HEK293 (cell line): ENCODE data around the gene BCL11A.
A peak's percentile ranks its signal among the peaks of the same experiment; 100 is the strongest.

Source experiments
- CTCF ChIA-PET: fragments of 350-600 bp; formaldehyde crosslinking; extraction: SDS; loops from one replicate; lab custom pipeline; 2021; ENCODE audit warnings: antibody characterized with exemption; lab: Yijun Ruan, JAX
- POLR2A ChIA-PET: fragments of 300-600 bp; formaldehyde crosslinking; extraction: SDS; loops from one replicate; lab custom pipeline; 2020; ENCODE audit warnings: antibody characterized with exemption, inconsistent platforms; lab: Yijun Ruan, JAX
- H3K27ac ChIP-seq: fragments of 200-500 bp; sonication (Bioruptor generic); 2 replicates; pipeline ENCODE4 v1.5.1; 2014; ENCODE audit warnings: low read depth, low read length, control low read depth, inconsistent platforms; ENCODE audit errors: extremely low read depth
- H3K36me3 ChIP-seq, 2 experiments: fragments of 200-500 bp in 1 of 2; sonication (Bioruptor generic) in 1 of 2; 1 replicate in 1 of 2; 2 replicates in 1 of 2; pipeline ENCODE4 v1.5.1; 2014 to 2017; ENCODE audit warnings: inconsistent platforms in 2 of 2, low read length in 2 of 2; ENCODE audit not compliant: control insufficient read depth in 2 of 2, insufficient read depth in 1 of 2
- H3K4me1 ChIP-seq: fragments of 200-500 bp; sonication (Bioruptor generic); 2 replicates; pipeline ENCODE4 v1.5.1; 2014; ENCODE audit warnings: mild to moderate bottlenecking, low read length, inconsistent platforms; ENCODE audit not compliant: control insufficient read depth, insufficient read depth
- H3K4me3 ChIP-seq: 2 replicates; pipeline ENCODE4 v1.5.1; 2011; ENCODE audit warnings: low read depth, mild to moderate bottlenecking, control low read depth, low read length, moderate library complexity
- H3K9me3 ChIP-seq: fragments of 200-500 bp; sonication (Bioruptor generic); 2 replicates; pipeline ENCODE4 v1.5.1; 2014; ENCODE audit warnings: low read depth, low read length, inconsistent platforms; ENCODE audit not compliant: control insufficient read depth, insufficient read depth
- EGR2 ChIP-seq: fragments of 450-650 bp; formaldehyde crosslinking; IDR thresholded peaks from 2 replicates; pipeline ENCODE4 v1.5.1; 2016; ENCODE audit warnings: low read depth, missing biosample characterization, missing genetic modification characterization
- GLIS1 ChIP-seq: fragments of 450-650 bp; formaldehyde crosslinking; IDR thresholded peaks from 2 replicates; pipeline ENCODE4 v1.5.1; 2016; ENCODE audit warnings: missing biosample characterization, missing genetic modification characterization
- GLIS2 ChIP-seq: fragments of 450-650 bp; formaldehyde crosslinking; IDR thresholded peaks from 2 replicates; pipeline ENCODE4 v1.5.1; 2016; ENCODE audit warnings: missing biosample characterization, missing genetic modification characterization
- KLF9 ChIP-seq: fragments of 450-650 bp; formaldehyde crosslinking; IDR thresholded peaks from 2 replicates; pipeline ENCODE4 v1.5.1; 2016; ENCODE audit warnings: missing biosample characterization, missing genetic modification characterization, low read depth
- RBAK ChIP-seq: fragments of 450-650 bp; formaldehyde crosslinking; IDR thresholded peaks from 2 replicates; pipeline ENCODE4 v1.5.1; 2016; ENCODE audit warnings: missing biosample characterization, missing genetic modification characterization
- WT1 ChIP-seq: fragments of 450-650 bp; formaldehyde crosslinking; IDR thresholded peaks from 2 replicates; pipeline ENCODE4 v1.5.1; 2016; ENCODE audit warnings: missing biosample characterization, missing genetic modification characterization
- YY2 ChIP-seq: fragments of 450-650 bp; formaldehyde crosslinking; IDR thresholded peaks from 2 replicates; pipeline ENCODE4 v1.5.1; 2016; ENCODE audit warnings: missing biosample characterization, missing genetic modification characterization
- ZBTB21 ChIP-seq: fragments of 450-650 bp; formaldehyde crosslinking; IDR thresholded peaks from 2 replicates; pipeline ENCODE4 v1.5.1; 2017; ENCODE audit warnings: missing biosample characterization, missing genetic modification characterization
- ZFP41 ChIP-seq: fragments of 450-650 bp; formaldehyde crosslinking; IDR thresholded peaks from 2 replicates; pipeline ENCODE4 v1.5.1; 2016; ENCODE audit warnings: missing biosample characterization, missing genetic modification characterization, borderline replicate concordance
- ZIC2 ChIP-seq: fragments of 450-650 bp; formaldehyde crosslinking; IDR thresholded peaks from 2 replicates; pipeline ENCODE4 v1.5.1; 2016; ENCODE audit warnings: missing biosample characterization, missing genetic modification characterization
- ZNF133 ChIP-seq: fragments of 450-650 bp; formaldehyde crosslinking; IDR thresholded peaks from 2 replicates; pipeline ENCODE4 v1.5.1; 2016; ENCODE audit warnings: missing biosample characterization, missing genetic modification characterization
- ZNF157 ChIP-seq: fragments of 450-650 bp; formaldehyde crosslinking; IDR thresholded peaks from 2 replicates; pipeline ENCODE4 v1.5.1; 2016; ENCODE audit warnings: missing biosample characterization, missing genetic modification characterization
- ZNF169 ChIP-seq: fragments of 450-650 bp; formaldehyde crosslinking; IDR thresholded peaks from 2 replicates; pipeline ENCODE4 v1.5.1; 2016; ENCODE audit warnings: missing biosample characterization, missing genetic modification characterization
- ZNF175 ChIP-seq: fragments of 450-650 bp; formaldehyde crosslinking; IDR thresholded peaks from 2 replicates; pipeline ENCODE4 v1.5.1; 2016; ENCODE audit warnings: missing biosample characterization, missing genetic modification characterization
- ZNF274 ChIP-seq, 2 experiments: fragments of 200-500 bp in 1 of 2; fragments of 450-650 bp in 1 of 2; sonication (Bioruptor generic) in 1 of 2; formaldehyde crosslinking in 1 of 2; IDR thresholded peaks; 2 replicates each; pipeline versions ENCODE4 v1.5.1 to v1.6.1; 2014 to 2016; ENCODE audit warnings: borderline replicate concordance in 1 of 2, inconsistent platforms in 1 of 2, low read length in 1 of 2, missing biosample characterization in 1 of 2, missing genetic modification characterization in 1 of 2
- ZNF366 ChIP-seq: fragments of 450-650 bp; formaldehyde crosslinking; conservative IDR thresholded peaks from 2 replicates; pipeline ENCODE4 v1.5.1; 2016; ENCODE audit warnings: missing biosample characterization, missing genetic modification characterization
- ZNF433 ChIP-seq: fragments of 450-650 bp; formaldehyde crosslinking; IDR thresholded peaks from 2 replicates; pipeline ENCODE4 v1.5.1; 2016; ENCODE audit warnings: missing biosample characterization, missing genetic modification characterization, low read depth
- ZNF521 ChIP-seq: fragments of 450-650 bp; formaldehyde crosslinking; IDR thresholded peaks from 2 replicates; pipeline ENCODE4 v1.5.1; 2017; ENCODE audit warnings: missing biosample characterization, mild to moderate bottlenecking, missing genetic modification characterization
- ZNF585B ChIP-seq: fragments of 450-650 bp; formaldehyde crosslinking; IDR thresholded peaks from 2 replicates; pipeline ENCODE4 v1.5.1; 2016; ENCODE audit warnings: missing biosample characterization, missing genetic modification characterization
- ZNF596 ChIP-seq: fragments of 450-650 bp; IDR thresholded peaks from 2 replicates; pipeline ENCODE4 v1.5.0; 2018; ENCODE audit warnings: missing biosample characterization, mild to moderate bottlenecking, missing genetic modification characterization, moderate library complexity
- ZNF670 ChIP-seq: fragments of 450-650 bp; formaldehyde crosslinking; IDR thresholded peaks from 2 replicates; pipeline ENCODE4 v1.5.1; 2016; ENCODE audit warnings: missing biosample characterization, missing genetic modification characterization, low read depth
- TF ChIP-seq, protein P1 (sequence below): fragments of 450-650 bp; formaldehyde crosslinking; IDR thresholded peaks from 2 replicates; pipeline ENCODE4; 2016; ENCODE audit warnings: missing biosample characterization, missing genetic modification characterization
- TF ChIP-seq, protein P2 (sequence below): fragments of 450-650 bp; formaldehyde crosslinking; IDR thresholded peaks from 2 replicates; pipeline ENCODE4 v1.5.1; 2017; ENCODE audit warnings: missing biosample characterization, missing genetic modification characterization
- TF ChIP-seq, protein P3 (sequence below): fragments of 450-650 bp; formaldehyde crosslinking; IDR thresholded peaks from 2 replicates; pipeline ENCODE4 v1.5.1; 2016; ENCODE audit warnings: missing biosample characterization, missing genetic modification characterization
- TF ChIP-seq, protein P4 (sequence below): fragments of 450-650 bp; IDR thresholded peaks from 2 replicates; pipeline ENCODE4 v1.5.1; 2018; ENCODE audit warnings: missing biosample characterization, missing genetic modification characterization
- TF ChIP-seq, protein P5 (sequence below): fragments of 450-650 bp; formaldehyde crosslinking; IDR thresholded peaks from 2 replicates; pipeline ENCODE4 v1.5.1; 2016; ENCODE audit warnings: missing biosample characterization, missing genetic modification characterization

The BCL11A gene

DNA sequence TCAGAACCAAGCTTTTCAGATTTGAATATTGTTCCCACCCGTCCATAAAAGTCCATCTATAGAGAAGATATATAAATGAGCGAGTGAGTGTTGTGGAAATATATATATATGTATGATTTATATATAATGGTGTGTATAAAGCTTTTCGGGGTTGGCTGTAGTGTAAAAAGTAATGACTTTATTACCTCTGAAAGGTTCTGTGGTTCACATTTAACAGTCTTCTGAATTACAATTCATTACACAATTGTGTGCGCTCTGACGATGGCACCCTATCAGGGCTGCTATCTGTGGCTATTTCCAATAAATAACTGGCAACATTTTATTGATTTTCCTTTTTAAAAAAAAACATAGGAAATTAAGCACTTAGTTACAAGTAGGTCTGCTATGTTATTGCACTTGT is 2.7 kb upstream of the BCL11A start:
- CTCF ChIA-PET = interaction anchor here (0.5 to 3.3 kb wide), 4 partner anchors 10 to 733 kb away, joined by 3 to 16 read pairs (median 8); no protein-coding TSS in a partner anchor
- POLR2A ChIA-PET = interaction anchor here (1.0 kb wide), 1 partner anchor 13 kb away, joined by 6 read pairs; no protein-coding TSS in a partner anchor
- Histone ChIP-seq H3K9me3 (no peaks in the 10 kb centered on the region), H3K4me1 (peaks cover 17% of the 10 kb centered on the region; the same call in 1 of the 2 replicates), H3K27ac (peak overlapping the region; percentile 75)
- TF ChIP-seq, protein P1, sequence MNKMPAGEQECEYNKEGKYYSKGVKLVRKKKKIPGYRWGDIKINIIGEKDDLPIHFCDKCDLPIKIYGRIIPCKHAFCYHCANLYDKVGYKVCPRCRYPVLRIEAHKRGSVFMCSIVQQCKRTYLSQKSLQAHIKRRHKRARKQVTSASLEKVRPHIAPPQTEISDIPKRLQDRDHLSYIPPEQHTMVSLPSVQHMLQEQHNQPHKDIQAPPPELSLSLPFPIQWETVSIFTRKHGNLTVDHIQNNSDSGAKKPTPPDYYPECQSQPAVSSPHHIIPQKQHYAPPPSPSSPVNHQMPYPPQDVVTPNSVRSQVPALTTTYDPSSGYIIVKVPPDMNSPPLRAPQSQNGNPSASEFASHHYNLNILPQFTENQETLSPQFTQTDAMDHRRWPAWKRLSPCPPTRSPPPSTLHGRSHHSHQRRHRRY (tag by site-specific recombination) = no peak
- TF ChIP-seq ZNF585B = no peak
- TF ChIP-seq, protein P2, sequence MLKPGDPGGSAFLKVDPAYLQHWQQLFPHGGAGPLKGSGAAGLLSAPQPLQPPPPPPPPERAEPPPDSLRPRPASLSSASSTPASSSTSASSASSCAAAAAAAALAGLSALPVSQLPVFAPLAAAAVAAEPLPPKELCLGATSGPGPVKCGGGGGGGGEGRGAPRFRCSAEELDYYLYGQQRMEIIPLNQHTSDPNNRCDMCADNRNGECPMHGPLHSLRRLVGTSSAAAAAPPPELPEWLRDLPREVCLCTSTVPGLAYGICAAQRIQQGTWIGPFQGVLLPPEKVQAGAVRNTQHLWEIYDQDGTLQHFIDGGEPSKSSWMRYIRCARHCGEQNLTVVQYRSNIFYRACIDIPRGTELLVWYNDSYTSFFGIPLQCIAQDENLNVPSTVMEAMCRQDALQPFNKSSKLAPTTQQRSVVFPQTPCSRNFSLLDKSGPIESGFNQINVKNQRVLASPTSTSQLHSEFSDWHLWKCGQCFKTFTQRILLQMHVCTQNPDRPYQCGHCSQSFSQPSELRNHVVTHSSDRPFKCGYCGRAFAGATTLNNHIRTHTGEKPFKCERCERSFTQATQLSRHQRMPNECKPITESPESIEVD (tag by site-specific recombination) = peak; percentile 76
- TF ChIP-seq, all 188 proteins: peak for 1
- Histone ChIP-seq H3K36me3 (no peaks in the 10 kb centered on the region), H3K4me3 (peak overlapping the region; percentile 77)

DNA sequence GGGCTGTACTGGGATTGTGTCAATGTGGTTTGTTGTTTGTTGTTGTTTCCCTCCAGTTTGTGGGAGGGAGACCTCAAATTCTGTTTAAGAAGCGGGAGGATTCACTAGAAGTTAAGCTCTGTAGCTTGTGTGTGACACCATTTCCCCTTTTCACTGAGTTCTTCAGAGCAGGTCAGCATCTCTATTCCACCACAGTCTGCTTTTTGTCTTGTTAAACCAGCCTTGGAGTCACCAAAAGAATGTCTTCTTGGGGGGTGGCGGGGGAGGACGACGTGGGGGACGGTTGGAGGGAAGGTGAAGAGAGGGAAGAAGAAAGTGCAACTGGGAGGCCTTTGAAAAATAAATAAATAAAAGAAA is 2.3 kb upstream of the BCL11A start:
- Histone ChIP-seq H3K27ac (peak overlapping the region; percentile 98), H3K4me3 (peak overlapping the region; percentile 77), H3K36me3 (no peaks in the 10 kb centered on the region), H3K9me3 (no peaks in the 10 kb centered on the region), H3K4me1 (peaks cover 15% of the 10 kb centered on the region; the same call in 1 of the 2 replicates)
- POLR2A ChIA-PET = interaction anchor here (1.0 kb wide), 1 partner anchor 14 kb away, joined by 6 read pairs; no protein-coding TSS in a partner anchor
- CTCF ChIA-PET = interaction anchor here (0.8 to 3.3 kb wide), 3 partner anchors 10 to 26 kb away, joined by 3 to 16 read pairs (median 8); no protein-coding TSS in a partner anchor
- peak; percentile 42; the same call in 1 of the 2 replicates for TF ChIP-seq EGR2 (tag by site-specific recombination)
- TF ChIP-seq ZNF366 = no peak
- no peak for TF ChIP-seq ZNF175 (tag by site-specific recombination)
- TF ChIP-seq ZNF521 = no peak
- no peak for TF ChIP-seq ZNF274 (IDR thresholded peaks at IDR 0.05; ENCODE audit: low read length)
- TF ChIP-seq ZNF274 (tag by site-specific recombination; IDR thresholded peaks at IDR 0.05; ENCODE audit: borderline replicate concordance) = no peak
- TF ChIP-seq ZIC2 (tag by site-specific recombination) = no peak
- no peak for TF ChIP-seq YY2
- no peak for TF ChIP-seq ZNF169 (tag by site-specific recombination)
- TF ChIP-seq ZFP41 (tag by site-specific recombination) = no peak
- TF ChIP-seq WT1 (tag by site-specific recombination) = peak; percentile 39; the same call in 1 of the 2 replicates
- peak; percentile 88 for TF ChIP-seq GLIS1 (tag by site-specific recombination)
- no peak for TF ChIP-seq KLF9 (tag by site-specific recombination)
- no peak for TF ChIP-seq GLIS2 (tag by site-specific recombination)
- TF ChIP-seq, protein P3, sequence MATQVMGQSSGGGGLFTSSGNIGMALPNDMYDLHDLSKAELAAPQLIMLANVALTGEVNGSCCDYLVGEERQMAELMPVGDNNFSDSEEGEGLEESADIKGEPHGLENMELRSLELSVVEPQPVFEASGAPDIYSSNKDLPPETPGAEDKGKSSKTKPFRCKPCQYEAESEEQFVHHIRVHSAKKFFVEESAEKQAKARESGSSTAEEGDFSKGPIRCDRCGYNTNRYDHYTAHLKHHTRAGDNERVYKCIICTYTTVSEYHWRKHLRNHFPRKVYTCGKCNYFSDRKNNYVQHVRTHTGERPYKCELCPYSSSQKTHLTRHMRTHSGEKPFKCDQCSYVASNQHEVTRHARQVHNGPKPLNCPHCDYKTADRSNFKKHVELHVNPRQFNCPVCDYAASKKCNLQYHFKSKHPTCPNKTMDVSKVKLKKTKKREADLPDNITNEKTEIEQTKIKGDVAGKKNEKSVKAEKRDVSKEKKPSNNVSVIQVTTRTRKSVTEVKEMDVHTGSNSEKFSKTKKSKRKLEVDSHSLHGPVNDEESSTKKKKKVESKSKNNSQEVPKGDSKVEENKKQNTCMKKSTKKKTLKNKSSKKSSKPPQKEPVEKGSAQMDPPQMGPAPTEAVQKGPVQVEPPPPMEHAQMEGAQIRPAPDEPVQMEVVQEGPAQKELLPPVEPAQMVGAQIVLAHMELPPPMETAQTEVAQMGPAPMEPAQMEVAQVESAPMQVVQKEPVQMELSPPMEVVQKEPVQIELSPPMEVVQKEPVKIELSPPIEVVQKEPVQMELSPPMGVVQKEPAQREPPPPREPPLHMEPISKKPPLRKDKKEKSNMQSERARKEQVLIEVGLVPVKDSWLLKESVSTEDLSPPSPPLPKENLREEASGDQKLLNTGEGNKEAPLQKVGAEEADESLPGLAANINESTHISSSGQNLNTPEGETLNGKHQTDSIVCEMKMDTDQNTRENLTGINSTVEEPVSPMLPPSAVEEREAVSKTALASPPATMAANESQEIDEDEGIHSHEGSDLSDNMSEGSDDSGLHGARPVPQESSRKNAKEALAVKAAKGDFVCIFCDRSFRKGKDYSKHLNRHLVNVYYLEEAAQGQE (tag by site-specific recombination) = no peak
- TF ChIP-seq ZNF433 (tag by site-specific recombination) = no peak
- TF ChIP-seq RBAK (tag by site-specific recombination) = no peak
- TF ChIP-seq, protein P4, sequence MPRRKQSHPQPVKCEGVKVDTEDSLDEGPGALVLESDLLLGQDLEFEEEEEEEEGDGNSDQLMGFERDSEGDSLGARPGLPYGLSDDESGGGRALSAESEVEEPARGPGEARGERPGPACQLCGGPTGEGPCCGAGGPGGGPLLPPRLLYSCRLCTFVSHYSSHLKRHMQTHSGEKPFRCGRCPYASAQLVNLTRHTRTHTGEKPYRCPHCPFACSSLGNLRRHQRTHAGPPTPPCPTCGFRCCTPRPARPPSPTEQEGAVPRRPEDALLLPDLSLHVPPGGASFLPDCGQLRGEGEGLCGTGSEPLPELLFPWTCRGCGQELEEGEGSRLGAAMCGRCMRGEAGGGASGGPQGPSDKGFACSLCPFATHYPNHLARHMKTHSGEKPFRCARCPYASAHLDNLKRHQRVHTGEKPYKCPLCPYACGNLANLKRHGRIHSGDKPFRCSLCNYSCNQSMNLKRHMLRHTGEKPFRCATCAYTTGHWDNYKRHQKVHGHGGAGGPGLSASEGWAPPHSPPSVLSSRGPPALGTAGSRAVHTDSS (tag by site-specific recombination) = no peak
- TF ChIP-seq, protein P5, sequence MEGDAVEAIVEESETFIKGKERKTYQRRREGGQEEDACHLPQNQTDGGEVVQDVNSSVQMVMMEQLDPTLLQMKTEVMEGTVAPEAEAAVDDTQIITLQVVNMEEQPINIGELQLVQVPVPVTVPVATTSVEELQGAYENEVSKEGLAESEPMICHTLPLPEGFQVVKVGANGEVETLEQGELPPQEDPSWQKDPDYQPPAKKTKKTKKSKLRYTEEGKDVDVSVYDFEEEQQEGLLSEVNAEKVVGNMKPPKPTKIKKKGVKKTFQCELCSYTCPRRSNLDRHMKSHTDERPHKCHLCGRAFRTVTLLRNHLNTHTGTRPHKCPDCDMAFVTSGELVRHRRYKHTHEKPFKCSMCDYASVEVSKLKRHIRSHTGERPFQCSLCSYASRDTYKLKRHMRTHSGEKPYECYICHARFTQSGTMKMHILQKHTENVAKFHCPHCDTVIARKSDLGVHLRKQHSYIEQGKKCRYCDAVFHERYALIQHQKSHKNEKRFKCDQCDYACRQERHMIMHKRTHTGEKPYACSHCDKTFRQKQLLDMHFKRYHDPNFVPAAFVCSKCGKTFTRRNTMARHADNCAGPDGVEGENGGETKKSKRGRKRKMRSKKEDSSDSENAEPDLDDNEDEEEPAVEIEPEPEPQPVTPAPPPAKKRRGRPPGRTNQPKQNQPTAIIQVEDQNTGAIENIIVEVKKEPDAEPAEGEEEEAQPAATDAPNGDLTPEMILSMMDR (tag by site-specific recombination) = no peak
- no peak for TF ChIP-seq ZNF157 (tag by site-specific recombination)
- no peak for TF ChIP-seq ZNF596
- no peak for TF ChIP-seq ZBTB21 (tag by site-specific recombination)
- no peak for TF ChIP-seq ZNF670 (tag by site-specific recombination)
- TF ChIP-seq ZNF133 (tag by site-specific recombination) = no peak
